HepG2 (cell line): Measurements from ENCODE around the gene CXXC5. TPM values are rescaled to one million over a fixed set of nuclear protein-coding genes. Genes with fewer than 3 reads are reported as not detected.

Experiments
- CHD4 ChIP-seq: fragments of 200-600 bp; sonication (generic); IDR thresholded peaks from 2 replicates; pipeline ENCODE4 v1.7.0; 2017; ENCODE audit warnings: mild to moderate bottlenecking, low read length, borderline replicate concordance
- DPF2 ChIP-seq: sonication (generic); formaldehyde crosslinking; IDR thresholded peaks from 2 replicates; pipeline ENCODE4 v1.4.0; 2020; ENCODE audit warnings: mild to moderate bottlenecking, low read depth, missing genetic modification reagents, borderline replicate concordance
- GABPB1 ChIP-seq: IDR thresholded peaks from 2 replicates; pipeline ENCODE4 v1.6.1; 2016; ENCODE audit warnings: mild to moderate bottlenecking, missing genetic modification reagents, moderate library complexity, missing compliant biosample characterization
- GTF2F1 ChIP-seq: fragments of 150-350 bp; IDR thresholded peaks from 2 replicates; pipeline ENCODE4 v1.6.1; 2014; ENCODE audit warnings: low read length
- HNF4A ChIP-seq: sonication (generic); formaldehyde crosslinking; IDR thresholded peaks from 2 replicates; pipeline ENCODE4 v1.4.0; 2020; ENCODE audit warnings: missing genetic modification reagents
- KDM6A ChIP-seq: IDR thresholded peaks from 2 replicates; pipeline ENCODE4 v1.6.1; 2016; ENCODE audit warnings: low read depth
- KMT2A ChIP-seq: sonication (generic); formaldehyde crosslinking; IDR thresholded peaks from 2 replicates; pipeline ENCODE4 v1.4.0; 2020; ENCODE audit warnings: missing genetic modification reagents
- NFE2L2 ChIP-seq: fragments of 150-350 bp; IDR thresholded peaks from 2 replicates; pipeline ENCODE4 v1.6.1; 2014; ENCODE audit warnings: low read length
- PATZ1 ChIP-seq: sonication (generic); formaldehyde crosslinking; IDR thresholded peaks from 2 replicates; pipeline ENCODE4 v1.4.0; 2020; ENCODE audit warnings: missing genetic modification reagents
- POLR2A ChIP-seq, 2 experiments: IDR thresholded peaks; 2 replicates each; pipeline ENCODE4 v1.6.1; 2011; ENCODE audit warnings: low read depth in 2 of 2, low read length in 2 of 2, mild to moderate bottlenecking in 1 of 2, moderate library complexity in 1 of 2; ENCODE audit not compliant: insufficient read depth in 1 of 2
- RBM22 ChIP-seq: fragments of 200-400 bp; formaldehyde crosslinking; optimal IDR thresholded peaks from 2 replicates; pipeline ENCODE3; 2017; ENCODE audit warnings: mild to moderate bottlenecking, low read length, moderate library complexity
- SRY ChIP-seq: sonication (generic); formaldehyde crosslinking; IDR thresholded peaks from 2 replicates; pipeline ENCODE4 v1.8.0; 2022; ENCODE audit warnings: mild to moderate bottlenecking, missing genetic modification reagents
- TAF15 ChIP-seq: fragments of 200-400 bp; formaldehyde crosslinking; IDR thresholded peaks from one replicate; pipeline ENCODE4 v1.6.1; 2018; ENCODE audit warnings: mild to moderate bottlenecking, low read depth, low read length; ENCODE audit not compliant: poor library complexity, severe bottlenecking
- TBL1XR1 ChIP-seq: fragments of 150-350 bp; IDR thresholded peaks from 2 replicates; pipeline ENCODE4 v1.6.1; 2014; ENCODE audit warnings: borderline replicate concordance, low read length; ENCODE audit not compliant: partially characterized antibody
- ZNF136 ChIP-seq: sonication (generic); formaldehyde crosslinking; IDR thresholded peaks from 2 replicates; pipeline ENCODE4 v1.8.1; 2022; ENCODE audit warnings: low read depth, mild to moderate bottlenecking, moderate library complexity, missing genetic modification reagents
- ZNF275 ChIP-seq: sonication (generic); formaldehyde crosslinking; IDR thresholded peaks from 2 replicates; pipeline ENCODE4 v1.8.0; 2022; ENCODE audit warnings: missing genetic modification reagents, mild to moderate bottlenecking, inconsistent platforms, borderline replicate concordance
- polyA plus RNA-seq, 8 experiments: library from polyadenylated mRNA; depleted of rRNA in 3 of 8; stranded (reverse) in 7 of 8; unstranded in 1 of 8; fragments of >200 nt; fragmentation: Illumina TruSeq in 4 of 8; extraction: Trizol in 4 of 8; gene quantifications; 2 replicates each; pipeline versions ENCODE4 v1.2.1 to v1.2.3, GENCODE V29; 2011 to 2016; ENCODE audit warnings: low read depth in 4 of 8, missing spikeins in 1 of 8, mixed read lengths in 1 of 8; ENCODE audit not compliant: insufficient read depth in 1 of 8
- total RNA-seq, 5 experiments: library from RNA; depleted of rRNA; stranded (reverse); fragments of >200 nt; fragmentation: Illumina TruSeq; extraction: Trizol; gene quantifications; 2 replicates each; pipeline ENCODE4 v1.2.3, GENCODE V29; 2016; ENCODE audit warnings: low read depth in 1 of 5
- TF ChIP-seq, protein P1 (sequence below): sonication (generic); formaldehyde crosslinking; IDR thresholded peaks from 2 replicates; pipeline ENCODE4 v1.4.0; 2020; ENCODE audit warnings: missing genetic modification reagents
- TF ChIP-seq, protein P2 (sequence below): sonication (generic); formaldehyde crosslinking; IDR thresholded peaks from 2 replicates; pipeline ENCODE4 v1.5.0; 2020; ENCODE audit warnings: missing genetic modification reagents, mild to moderate bottlenecking, borderline replicate concordance
- TF ChIP-seq, protein P3 (sequence below): sonication (generic); formaldehyde crosslinking; IDR thresholded peaks from 2 replicates; pipeline ENCODE4; 2020; ENCODE audit warnings: missing genetic modification reagents, mild to moderate bottlenecking, borderline replicate concordance
- TF ChIP-seq, protein P4 (sequence below): sonication (generic); formaldehyde crosslinking; IDR thresholded peaks from 2 replicates; pipeline ENCODE4 v1.5.1; 2020; ENCODE audit warnings: missing genetic modification reagents, mild to moderate bottlenecking, borderline replicate concordance

CXXC5 gene
- total and polyA plus RNA-seq, 2 of the 13 experiments (the other 11 are each of a cell fraction or from before 2014, with no cell fraction given), result 32.3 to 33.0 TPM

DNA sequence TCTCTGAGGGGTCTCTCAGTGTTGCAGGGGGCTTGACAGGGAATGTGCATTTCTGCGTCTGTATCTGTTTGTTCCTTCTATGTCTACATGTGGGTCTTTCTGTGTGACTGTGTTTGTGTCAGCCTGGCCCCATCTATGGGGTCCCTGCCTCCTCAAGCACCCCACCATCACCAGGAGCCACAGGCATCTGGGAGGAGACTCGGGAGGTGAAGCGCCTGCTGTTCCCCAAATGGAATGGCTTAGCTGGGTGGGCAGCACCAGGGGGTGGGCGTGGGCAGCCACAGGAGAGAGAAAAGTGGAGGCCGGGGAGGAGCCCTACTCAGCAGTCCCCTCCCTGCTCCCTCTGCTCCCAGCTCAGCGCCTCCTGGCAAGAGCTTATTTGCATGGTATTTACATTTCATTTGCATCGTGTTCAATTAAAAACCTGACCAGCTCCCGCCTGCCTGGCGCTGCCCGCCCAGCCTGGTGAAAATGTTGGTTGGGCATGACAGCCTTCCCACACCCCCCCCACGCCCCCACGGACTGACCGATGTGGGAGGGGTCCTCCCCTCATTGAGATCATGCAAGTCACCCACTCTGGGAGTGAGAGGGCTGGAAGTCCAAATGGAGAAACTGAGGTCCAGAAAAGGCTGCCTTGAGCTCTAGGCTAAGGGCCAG is 50.5 kb downstream of the CXXC5 start (continued):
- TF ChIP-seq KMT2A (CRISPR knock-in tag) (no peak), TAF15 (no peak), DPF2 (CRISPR knock-in tag) (peak; percentile 60; the same call in 1 of the 2 replicates), GABPB1 (CRISPR knock-in tag) (0 out of 2 replicates have a peak, but pooled peaks have one; percentile 17), RBM22 (no peak), HNF4A (CRISPR knock-in tag) (peak; percentile 19; the same call in 1 of the 2 replicates), ZNF136 (CRISPR knock-in tag) (no peak), GTF2F1 (no peak), CHD4 (0 out of 2 replicates have a peak, but pooled peaks have one; percentile 40), PATZ1 (CRISPR knock-in tag) (peak; percentile 90), ZNF275 (no peak), TBL1XR1 (no peak), KDM6A (CRISPR knock-in tag) (no peak), SRY (CRISPR knock-in tag) (no peak), NFE2L2 (no peak), POLR2A (IDR thresholded peaks at IDR 0.05; ENCODE audit: insufficient read depth in 1 of 2, low read depth in 2 of 2, low read length in 2 of 2) (no peak)
- TF ChIP-seq, protein P1, sequence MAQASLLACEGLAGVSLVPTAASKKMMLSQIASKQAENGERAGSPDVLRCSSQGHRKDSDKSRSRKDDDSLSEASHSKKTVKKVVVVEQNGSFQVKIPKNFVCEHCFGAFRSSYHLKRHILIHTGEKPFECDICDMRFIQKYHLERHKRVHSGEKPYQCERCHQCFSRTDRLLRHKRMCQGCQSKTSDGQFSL (CRISPR knock-in tag), result peak; percentile 81
- TF ChIP-seq, protein P2, sequence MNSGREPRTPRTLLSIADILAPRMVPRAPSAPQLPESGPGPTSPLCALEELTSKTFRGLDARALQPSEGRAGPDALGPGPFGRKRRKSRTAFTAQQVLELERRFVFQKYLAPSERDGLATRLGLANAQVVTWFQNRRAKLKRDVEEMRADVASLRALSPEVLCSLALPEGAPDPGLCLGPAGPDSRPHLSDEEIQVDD (CRISPR knock-in tag), result no peak
- TF ChIP-seq, protein P3, sequence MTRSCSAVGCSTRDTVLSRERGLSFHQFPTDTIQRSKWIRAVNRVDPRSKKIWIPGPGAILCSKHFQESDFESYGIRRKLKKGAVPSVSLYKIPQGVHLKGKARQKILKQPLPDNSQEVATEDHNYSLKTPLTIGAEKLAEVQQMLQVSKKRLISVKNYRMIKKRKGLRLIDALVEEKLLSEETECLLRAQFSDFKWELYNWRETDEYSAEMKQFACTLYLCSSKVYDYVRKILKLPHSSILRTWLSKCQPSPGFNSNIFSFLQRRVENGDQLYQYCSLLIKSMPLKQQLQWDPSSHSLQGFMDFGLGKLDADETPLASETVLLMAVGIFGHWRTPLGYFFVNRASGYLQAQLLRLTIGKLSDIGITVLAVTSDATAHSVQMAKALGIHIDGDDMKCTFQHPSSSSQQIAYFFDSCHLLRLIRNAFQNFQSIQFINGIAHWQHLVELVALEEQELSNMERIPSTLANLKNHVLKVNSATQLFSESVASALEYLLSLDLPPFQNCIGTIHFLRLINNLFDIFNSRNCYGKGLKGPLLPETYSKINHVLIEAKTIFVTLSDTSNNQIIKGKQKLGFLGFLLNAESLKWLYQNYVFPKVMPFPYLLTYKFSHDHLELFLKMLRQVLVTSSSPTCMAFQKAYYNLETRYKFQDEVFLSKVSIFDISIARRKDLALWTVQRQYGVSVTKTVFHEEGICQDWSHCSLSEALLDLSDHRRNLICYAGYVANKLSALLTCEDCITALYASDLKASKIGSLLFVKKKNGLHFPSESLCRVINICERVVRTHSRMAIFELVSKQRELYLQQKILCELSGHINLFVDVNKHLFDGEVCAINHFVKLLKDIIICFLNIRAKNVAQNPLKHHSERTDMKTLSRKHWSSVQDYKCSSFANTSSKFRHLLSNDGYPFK (CRISPR knock-in tag), result 0 out of 2 replicates have a peak, but pooled peaks have one; percentile 1
- TF ChIP-seq, protein P4, sequence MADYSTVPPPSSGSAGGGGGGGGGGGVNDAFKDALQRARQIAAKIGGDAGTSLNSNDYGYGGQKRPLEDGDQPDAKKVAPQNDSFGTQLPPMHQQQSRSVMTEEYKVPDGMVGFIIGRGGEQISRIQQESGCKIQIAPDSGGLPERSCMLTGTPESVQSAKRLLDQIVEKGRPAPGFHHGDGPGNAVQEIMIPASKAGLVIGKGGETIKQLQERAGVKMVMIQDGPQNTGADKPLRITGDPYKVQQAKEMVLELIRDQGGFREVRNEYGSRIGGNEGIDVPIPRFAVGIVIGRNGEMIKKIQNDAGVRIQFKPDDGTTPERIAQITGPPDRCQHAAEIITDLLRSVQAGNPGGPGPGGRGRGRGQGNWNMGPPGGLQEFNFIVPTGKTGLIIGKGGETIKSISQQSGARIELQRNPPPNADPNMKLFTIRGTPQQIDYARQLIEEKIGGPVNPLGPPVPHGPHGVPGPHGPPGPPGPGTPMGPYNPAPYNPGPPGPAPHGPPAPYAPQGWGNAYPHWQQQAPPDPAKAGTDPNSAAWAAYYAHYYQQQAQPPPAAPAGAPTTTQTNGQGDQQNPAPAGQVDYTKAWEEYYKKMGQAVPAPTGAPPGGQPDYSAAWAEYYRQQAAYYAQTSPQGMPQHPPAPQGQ (CRISPR knock-in tag), result no peak
